Spleen (tissue), 11 donors: ENCODE results near the gene SPON1. TPM values are rescaled to one million over a fixed set of nuclear protein-coding genes. Genes with fewer than 3 reads are reported as not detected.

ENCODE experiments used
- DNase-seq: peaks from one replicate; pipeline ENCODE4 v3.0.0-alpha.2; 2020
- H3K27ac ChIP-seq, 8 donors: fragments of 200-600 bp; sonication (generic) in 7 of 8; 1 replicate in 4 of 8; 2 replicates in 4 of 8; pipeline versions ENCODE4 v1.5.0 to v1.8.0; 2016 to 2021; ENCODE audit warnings: inconsistent platforms in 4 of 8, mild to moderate bottlenecking in 4 of 8, moderate library complexity in 1 of 8
- H3K27me3 ChIP-seq, 7 donors: fragments of 200-600 bp; sonication (generic) in 6 of 7; replicated peaks in 1 of 7; 1 replicate in 4 of 7; 2 replicates in 3 of 7; pipeline versions ENCODE4 v1.5.0 to v1.8.0; 2016 to 2021; ENCODE audit warnings: inconsistent platforms in 3 of 7, mild to moderate bottlenecking in 1 of 7
- H3K36me3 ChIP-seq, 6 donors: fragments of 200-600 bp; sonication (generic) in 5 of 6; 1 replicate in 4 of 6; 2 replicates in 2 of 6; pipeline versions ENCODE4 v1.5.0 to v1.8.0; 2016 to 2021; ENCODE audit warnings: inconsistent platforms in 2 of 6
- H3K4me1 ChIP-seq, 6 donors: fragments of 200-600 bp; sonication (generic) in 5 of 6; 1 replicate in 3 of 6; 2 replicates in 3 of 6; pipeline versions ENCODE4 v1.5.0 to v1.8.0; 2016 to 2021; ENCODE audit warnings: inconsistent platforms in 3 of 6
- H3K4me3 ChIP-seq, 8 donors: fragments of 200-600 bp; sonication (generic) in 7 of 8; 1 replicate in 4 of 8; 2 replicates in 4 of 8; pipeline versions ENCODE4 v1.5.0 to v1.8.0; 2016 to 2021; ENCODE audit warnings: inconsistent platforms in 4 of 8, mild to moderate bottlenecking in 4 of 8, moderate library complexity in 2 of 8
- H3K9me3 ChIP-seq, 8 donors: fragments of 200-600 bp; sonication (generic) in 7 of 8; 1 replicate in 4 of 8; 2 replicates in 4 of 8; pipeline versions ENCODE4 v1.5.0 to v1.8.0; 2016 to 2021; ENCODE audit warnings: inconsistent platforms in 4 of 8
- CTCF ChIP-seq, 11 experiments: fragments of 200-600 bp in 7 of 11; fragments of 450-650 bp in 4 of 11; sonication (generic) in 4 of 11; IDR thresholded peaks in 8 of 11; conservative IDR thresholded peaks in 3 of 11; 1 replicate in 7 of 11; 2 replicates in 4 of 11; pipeline versions ENCODE4 v1.4.0 to v1.8.0; 2016 to 2021; ENCODE audit warnings: antibody characterized with exemption in 11 of 11, inconsistent platforms in 4 of 11, mild to moderate bottlenecking in 1 of 11
- POLR2A ChIP-seq, 3 donors: fragments of 450-650 bp; IDR thresholded peaks; one replicate each; pipeline ENCODE4 v1.5.1; 2017; ENCODE audit warnings: antibody characterized with exemption in 3 of 3, mild to moderate bottlenecking in 1 of 3
- POLR2AphosphoS5 ChIP-seq, 3 donors: sonication (generic); formaldehyde crosslinking; IDR thresholded peaks; one replicate each; pipeline ENCODE4 v1.5.1; 2017; ENCODE audit warnings: antibody characterized with exemption in 3 of 3
- WGBS, 5 donors: extraction: QIAGEN DNeasy Blood & Tissue Kit in 3 of 5; methylation state at CpG; one replicate each; pipeline versions ENCODE4 v1.1.5 to v1.1.7; 2013 to 2018; 5-methylcytosine and 5-hydroxymethylcytosine counted together
- intact Hi-C: fragments of 100-400 bp; cut with DNase I; formaldehyde crosslinking; loops from one replicate; pipeline ENCODE4 v1.15.0; 2023; ENCODE audit warnings: low total_unique reads
- polyA plus RNA-seq, 3 donors: library from polyadenylated mRNA; stranded (reverse); fragments of 200-250 nt; gene quantifications; one replicate each; pipeline ENCODE4 v1.2.1, GENCODE V29; 2013
- total RNA-seq, 7 donors: library from RNA; depleted of rRNA in 3 of 7; stranded (reverse); fragments of >200 nt in 3 of 7; fragmentation: NEBNext Ultra II Directional in 4 of 7; extraction: Animal tissue kit (Norgen Biotek cat#: 25700) in 4 of 7; gene quantifications; one replicate each; pipeline versions ENCODE4 v1.1.0 to v1.2.1, GENCODE V29; 2016 to 2021
- donor health status: healthy with polysubstance abuse.
- donor health status: DM: no; HTN: no; CAD: no; lungs with moderate emphysema.
- donor health status: DM: no; HTN: no; CAD: no.
- donor health status: Bipolar disorder and iron deficiency.
- donor health status: healthy.
- donor health status: DM: no; HTN: no; CAD: no.
- donor health status: DM: yes; HTN: yes; CAD: no.

SPON1 gene
- total and polyA plus RNA-seq, 10 donors: 0.72 to 99.2 (median 10.1) TPM

GRCh38 chr11:13958641-13959400 lies 3.7 kb upstream of the SPON1 start:
- H3K36me3 ChIP-seq: no peaks in the 10 kb centered on the region
- H3K27ac ChIP-seq: no peak overlapping the region
- TF ChIP-seq CTCF (IDR thresholded peaks at IDR 0.05 in 8 of 11, conservative IDR thresholded peaks at IDR 0.05 in 3 of 11): no peak
- TF ChIP-seq POLR2AphosphoS5 (IDR thresholded peaks at IDR 0.05): no peak
- TF ChIP-seq POLR2A (IDR thresholded peaks at IDR 0.05): no peak
- H3K27me3 ChIP-seq: peaks cover 5 to 74% (median 29%) of the 10 kb centered on the region in 7 donors
- no peak for DNase-seq
- peaks cover 0 to 33% (median 22%) of the 10 kb centered on the region in 6 donors for H3K4me1 ChIP-seq
- no peaks in the 10 kb centered on the region for H3K9me3 ChIP-seq
- H3K4me3 ChIP-seq: no peak overlapping the region
- intact Hi-C loops: loop anchor here (5.0 to 10.0 kb wide), 3 partner anchors 193 to 496 kb away; no protein-coding TSS in a partner anchor
- WGBS, 5 donors: 77 to 92% (median 90%) methylated on average over 7 of the region's 7 CpGs

GRCh38 chr11:13962198-13962561 lies 343 bp upstream of the SPON1 start:
- peaks cover 4 to 31% (median 27%) of the 10 kb centered on the region in 6 donors for H3K4me1 ChIP-seq
- WGBS, 5 donors: 38 to 45% (median 42%) methylated on average over 16 of the region's 16 CpGs
- intact Hi-C loops: no loop called here
- peak overlapping the region in 1 of 8 donors; percentile 65 for H3K27ac ChIP-seq
- TF ChIP-seq CTCF (IDR thresholded peaks at IDR 0.05 in 8 of 11, conservative IDR thresholded peaks at IDR 0.05 in 3 of 11) (no peak), POLR2AphosphoS5 (IDR thresholded peaks at IDR 0.05) (no peak), POLR2A (IDR thresholded peaks at IDR 0.05) (no peak)
- H3K27me3 ChIP-seq: peaks cover 5 to 93% (median 53%) of the 10 kb centered on the region in 7 donors
- H3K36me3 ChIP-seq: no peaks in the 10 kb centered on the region
- no peak for DNase-seq
- H3K4me3 ChIP-seq: peak overlapping the region in 6 of 8 donors; percentile 37 to 67 (median 40)
- H3K9me3 ChIP-seq: no peaks in the 10 kb centered on the region

GRCh38 chr11:13963169-13963948 lies 836 bp downstream of the SPON1 start:
- peak; percentile 82 for DNase-seq
- Histone ChIP-seq H3K27ac (peak overlapping the region in 2 of 8 donors; percentile 52 to 65), H3K36me3 (no peaks in the 10 kb centered on the region), H3K4me3 (peak overlapping the region; percentile 16 to 67 (median 40)), H3K9me3 (no peaks in the 10 kb centered on the region), H3K27me3 (peaks cover 5 to 98% (median 53%) of the 10 kb centered on the region in 7 donors), H3K4me1 (peaks cover 4 to 31% (median 27%) of the 10 kb centered on the region in 6 donors)
- 1 to 5% (median 2%) methylated on average over 25 to 60 of the region's 60 CpGs for WGBS, 5 donors
- intact Hi-C loops: no loop called here
- TF ChIP-seq CTCF (IDR thresholded peaks at IDR 0.05 in 8 of 11, conservative IDR thresholded peaks at IDR 0.05 in 3 of 11) (no peak), POLR2AphosphoS5 (IDR thresholded peaks at IDR 0.05) (no peak), POLR2A (IDR thresholded peaks at IDR 0.05) (no peak)
